GM18870 (cell line): Measurements from ENCODE around the gene ATP5F1E.
"Not testable (repeated sequence)": the region's sequence is repeated elsewhere in the genome, so short reads cannot be mapped to it uniquely, and the experiment has no call there.

Experiments used
- ATAC-seq: cut with Tn5 transposase; IDR thresholded peaks from one replicate; pipeline ENCODE4 v1.9.1; 2021; ENCODE audit warnings: moderate library complexity; ENCODE audit not compliant: unreplicated experiment

ATP5F1E gene

GRCh38 chr20:59022754-59023153 is 9.4 kb downstream of the ATP5F1E start:
- no peak for ATAC-seq

GRCh38 chr20:59020938-59021551 is 11.1 kb downstream of the ATP5F1E start:
- ATAC-seq, result no peak

GRCh38 chr20:59019217-59019616 is 12.9 kb downstream of the ATP5F1E start, which contains the start of gene TUBB1:
Gene TUBB1 (plus strand): TSS chr20:59019429. CDS start chr20:59019523, 94 bp downstream.
- no peak for ATAC-seq

GRCh38 chr20:59018817-59019216 is 13.3 kb downstream of the ATP5F1E start:
- ATAC-seq, result no peak

GRCh38 chr20:59017493-59018231 is 14.5 kb downstream of the ATP5F1E start:
- no peak for ATAC-seq

- no peak for ATAC-seq
Observed at GRCh38 chr20:59016795-59017492, 15.2 kb downstream of the ATP5F1E start.

- no peak for ATAC-seq
Observed at GRCh38 chr20:59015812-59016711, 16.1 kb downstream of the ATP5F1E start.

GRCh38 chr20:59015411-59015810 is 16.7 kb downstream of the ATP5F1E start:
- no peak for ATAC-seq

GRCh38 chr20:59014680-59015389 is 17.3 kb downstream of the ATP5F1E start:
- ATAC-seq, result no peak

- no peak for ATAC-seq
Observed at GRCh38 chr20:59013959-59014608, 18.1 kb downstream of the ATP5F1E start.

- ATAC-seq, result no peak
Observed at GRCh38 chr20:59013031-59013951, 18.8 kb downstream of the ATP5F1E start.

- ATAC-seq, result not testable (repeated sequence)
Observed at GRCh38 chr20:59011874-59012157, 20.3 kb downstream of the ATP5F1E start.

GRCh38 chr20:59010995-59011873 is 20.9 kb downstream of the ATP5F1E start:
- no peak for ATAC-seq

GRCh38 chr20:59010321-59010994 is 21.7 kb downstream of the ATP5F1E start:
- ATAC-seq, result no peak

GRCh38 chr20:59008715-59009336 is 23.3 kb downstream of the ATP5F1E start:
- ATAC-seq, result no peak

- ATAC-seq, result peak; percentile 28
Observed at GRCh38 chr20:59007665-59008511, 24.2 kb downstream of the ATP5F1E start.
